MM.1S (cell line): ENCODE data around the gene PTGR3.

ENCODE experiments used
- DNase-seq: peaks from one replicate; pipeline ENCODE4 v3.0.0-alpha.2; 2015
- H2AFZ ChIP-seq: fragments of 300-600 bp; sonication (generic); 2 replicates; pipeline ENCODE4 v1.6.0; 2016; ENCODE audit warnings: antibody characterized with exemption, low read length
- H3F3A ChIP-seq: fragments of 300-600 bp; sonication (generic); 2 replicates; pipeline ENCODE4 v1.6.1; 2016; ENCODE audit warnings: mild to moderate bottlenecking, antibody characterized with exemption, low read length, moderate library complexity, mixed read lengths; ENCODE audit not compliant: insufficient read depth
- H3K27ac ChIP-seq: fragments of 300-600 bp; sonication (generic); 2 replicates; pipeline ENCODE4 v1.5.1; 2016; ENCODE audit warnings: mild to moderate bottlenecking, low read length
- H3K27me3 ChIP-seq: fragments of 300-600 bp; sonication (generic); replicated peaks from 2 replicates; pipeline ENCODE4 v1.6.0; 2016; ENCODE audit warnings: low read length; ENCODE audit not compliant: insufficient read depth
- H3K36me3 ChIP-seq: fragments of 300-600 bp; sonication (generic); replicated peaks from 2 replicates; pipeline ENCODE4 v1.6.1; 2016; ENCODE audit warnings: mild to moderate bottlenecking, low read length, mixed read lengths; ENCODE audit not compliant: insufficient read depth
- H3K4me1 ChIP-seq: fragments of 300-600 bp; sonication (generic); 2 replicates; pipeline ENCODE4 v1.6.1; 2016; ENCODE audit warnings: low read length, mixed read lengths
- H3K4me2 ChIP-seq: fragments of 300-600 bp; sonication (generic); 2 replicates; pipeline ENCODE4 v1.6.0; 2016; ENCODE audit warnings: low read depth, low read length
- H3K4me3 ChIP-seq: fragments of 300-600 bp; sonication (generic); 2 replicates; pipeline ENCODE4 v1.5.1; 2016; ENCODE audit warnings: low read length, mixed read lengths
- H3K79me2 ChIP-seq: fragments of 300-600 bp; sonication (generic); 2 replicates; pipeline ENCODE4 v1.6.1; 2016; ENCODE audit warnings: mixed run types, low read length, mixed read lengths
- H3K9ac ChIP-seq: fragments of 300-600 bp; sonication (generic); 2 replicates; pipeline ENCODE4 v1.6.1; 2016; ENCODE audit warnings: low read length, mixed read lengths
- H3K9me2 ChIP-seq: fragments of 300-600 bp; sonication (generic); replicated peaks from 2 replicates; pipeline ENCODE4 v1.6.1; 2016; ENCODE audit warnings: mild to moderate bottlenecking, low read length, mixed read lengths; ENCODE audit not compliant: insufficient read depth
- H3K9me3 ChIP-seq: fragments of 300-600 bp; sonication (generic); replicated peaks from 2 replicates; pipeline ENCODE4 v1.6.1; 2016; ENCODE audit warnings: mild to moderate bottlenecking, low read length, mixed read lengths; ENCODE audit not compliant: insufficient read depth
- H4K20me1 ChIP-seq: fragments of 300-600 bp; sonication (generic); 2 replicates; pipeline ENCODE4 v1.6.1; 2016; ENCODE audit warnings: mild to moderate bottlenecking, low read length, moderate library complexity, mixed read lengths; ENCODE audit not compliant: insufficient read depth
- EZH2 ChIP-seq: fragments of 300-600 bp; sonication (generic); optimal IDR thresholded peaks from 2 replicates; pipeline ENCODE3; 2017; ENCODE audit warnings: low read depth, mild to moderate bottlenecking, antibody characterized with exemption, low read length, mixed read lengths
- EZH2phosphoT487 ChIP-seq: fragments of 300-600 bp; sonication (generic); IDR thresholded peaks from 2 replicates; pipeline ENCODE4 v1.6.1; 2018; ENCODE audit warnings: antibody characterized with exemption, low read length
- TF ChIP-seq, protein P1 (sequence below): fragments of 300-600 bp; sonication (generic); IDR thresholded peaks from 2 replicates; pipeline ENCODE4 v1.5.1; 2016; ENCODE audit warnings: antibody characterized with exemption, low read length, mixed read lengths

The PTGR3 gene

DNA sequence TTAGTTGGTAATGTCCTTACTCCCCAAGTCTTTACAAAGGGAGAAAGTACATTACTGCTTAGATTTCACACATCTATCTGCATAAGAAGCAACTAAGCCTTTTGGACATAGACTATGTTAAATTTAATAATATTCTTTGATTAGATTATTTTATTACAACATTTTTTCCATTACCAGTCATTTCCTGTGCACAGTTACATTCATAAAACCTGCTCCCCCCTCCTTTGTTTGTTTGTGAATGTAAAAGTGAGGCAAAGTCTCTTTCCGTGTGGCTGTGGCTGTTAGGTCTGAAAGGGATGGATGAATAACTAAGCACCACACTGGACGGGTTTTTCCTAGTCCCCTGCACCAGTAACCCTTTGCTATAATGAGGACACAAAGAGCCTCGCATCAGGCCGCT is 9.6 kb downstream of the PTGR3 start:
- H3K9me3 ChIP-seq = no peaks in the 10 kb centered on the region
- peaks cover 38% of the 10 kb centered on the region for H3K79me2 ChIP-seq
- peaks cover 7% of the 10 kb centered on the region; the same call in 1 of the 2 replicates for H3K36me3 ChIP-seq
- no peaks in the 10 kb centered on the region for H3F3A ChIP-seq
- H3K9me2 ChIP-seq = no peaks in the 10 kb centered on the region
- no peak overlapping the region for H3K4me3 ChIP-seq
- no peaks in the 10 kb centered on the region for H4K20me1 ChIP-seq
- TF ChIP-seq, protein P1, sequence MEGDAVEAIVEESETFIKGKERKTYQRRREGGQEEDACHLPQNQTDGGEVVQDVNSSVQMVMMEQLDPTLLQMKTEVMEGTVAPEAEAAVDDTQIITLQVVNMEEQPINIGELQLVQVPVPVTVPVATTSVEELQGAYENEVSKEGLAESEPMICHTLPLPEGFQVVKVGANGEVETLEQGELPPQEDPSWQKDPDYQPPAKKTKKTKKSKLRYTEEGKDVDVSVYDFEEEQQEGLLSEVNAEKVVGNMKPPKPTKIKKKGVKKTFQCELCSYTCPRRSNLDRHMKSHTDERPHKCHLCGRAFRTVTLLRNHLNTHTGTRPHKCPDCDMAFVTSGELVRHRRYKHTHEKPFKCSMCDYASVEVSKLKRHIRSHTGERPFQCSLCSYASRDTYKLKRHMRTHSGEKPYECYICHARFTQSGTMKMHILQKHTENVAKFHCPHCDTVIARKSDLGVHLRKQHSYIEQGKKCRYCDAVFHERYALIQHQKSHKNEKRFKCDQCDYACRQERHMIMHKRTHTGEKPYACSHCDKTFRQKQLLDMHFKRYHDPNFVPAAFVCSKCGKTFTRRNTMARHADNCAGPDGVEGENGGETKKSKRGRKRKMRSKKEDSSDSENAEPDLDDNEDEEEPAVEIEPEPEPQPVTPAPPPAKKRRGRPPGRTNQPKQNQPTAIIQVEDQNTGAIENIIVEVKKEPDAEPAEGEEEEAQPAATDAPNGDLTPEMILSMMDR = no peak
- TF ChIP-seq EZH2 = no peak
- TF ChIP-seq EZH2phosphoT487 = no peak
- no peak overlapping the region for H3K4me2 ChIP-seq
- H3K27me3 ChIP-seq = no peaks in the 10 kb centered on the region
- H3K9ac ChIP-seq = no peak overlapping the region
- H3K27ac ChIP-seq = no peak overlapping the region
- no peak for DNase-seq
- H3K4me1 ChIP-seq = no peaks in the 10 kb centered on the region
- H2AFZ ChIP-seq = no peak overlapping the region

DNA sequence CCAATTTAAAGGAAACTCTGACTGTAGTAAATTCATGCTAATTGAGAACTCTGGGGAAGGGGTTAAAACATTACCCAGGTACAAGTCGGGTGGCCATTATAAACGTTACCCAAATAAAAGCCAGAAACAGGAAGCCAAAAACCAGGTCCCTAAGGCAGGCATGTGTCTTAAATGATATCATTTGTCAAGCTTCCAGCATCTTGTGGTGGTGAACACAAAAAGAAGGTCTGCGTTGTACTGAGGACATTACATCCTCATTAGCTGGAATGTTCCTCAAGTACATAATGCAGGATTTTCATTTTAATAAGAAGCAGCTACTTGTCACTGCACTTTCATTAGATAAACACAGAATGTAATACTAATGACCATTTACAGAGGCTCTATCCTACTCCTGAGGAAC is 10.9 kb downstream of the PTGR3 start:
- Histone ChIP-seq H3K9ac (no peak overlapping the region), H3K4me3 (no peak overlapping the region), H3K4me2 (no peak overlapping the region), H3K79me2 (peaks cover 25% of the 10 kb centered on the region), H3K36me3 (peaks cover 7% of the 10 kb centered on the region; the same call in 1 of the 2 replicates), H3K4me1 (no peaks in the 10 kb centered on the region), H3K27ac (no peak overlapping the region), H2AFZ (no peak overlapping the region), H3F3A (no peaks in the 10 kb centered on the region), H3K27me3 (no peaks in the 10 kb centered on the region), H4K20me1 (no peaks in the 10 kb centered on the region), H3K9me2 (no peaks in the 10 kb centered on the region), H3K9me3 (no peaks in the 10 kb centered on the region)
- TF ChIP-seq EZH2 (no peak), EZH2phosphoT487 (no peak)
- TF ChIP-seq, protein P1 = no peak
- DNase-seq = no peak

DNA sequence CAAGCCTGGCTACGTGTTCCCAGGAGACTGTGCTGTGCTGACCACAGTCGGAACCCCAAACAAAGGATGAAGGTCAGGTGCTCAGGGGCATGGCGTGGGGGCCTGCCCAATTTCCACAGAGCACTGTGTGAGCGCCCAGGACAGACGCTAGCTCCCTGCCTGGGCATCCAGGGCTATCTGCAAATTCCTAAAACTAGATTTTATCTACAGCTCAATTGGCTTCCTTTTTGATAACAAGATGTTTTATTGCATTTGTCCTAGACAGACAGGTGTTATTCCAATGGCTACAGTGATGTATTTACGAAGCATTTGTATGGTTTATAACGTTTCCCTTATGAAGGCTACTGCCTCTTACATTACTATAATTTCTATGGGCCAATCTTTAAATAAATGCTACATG is 16.0 kb downstream of the PTGR3 start:
- Histone ChIP-seq H3K4me2 (no peak overlapping the region), H3K9me3 (no peaks in the 10 kb centered on the region), H3K27me3 (no peaks in the 10 kb centered on the region), H3K4me1 (no peaks in the 10 kb centered on the region), H2AFZ (no peak overlapping the region), H3F3A (no peaks in the 10 kb centered on the region), H3K79me2 (no peaks in the 10 kb centered on the region), H3K9me2 (no peaks in the 10 kb centered on the region), H3K36me3 (no peaks in the 10 kb centered on the region), H4K20me1 (no peaks in the 10 kb centered on the region), H3K4me3 (no peak overlapping the region), H3K27ac (no peak overlapping the region), H3K9ac (no peak overlapping the region)
- DNase-seq = no peak
- TF ChIP-seq EZH2 (no peak), EZH2phosphoT487 (no peak)
- TF ChIP-seq, protein P1 = no peak
